HEK293T (cell line): ENCODE measurements around the gene OR10T2.
"Not testable (repeated sequence)": the region's sequence is repeated elsewhere in the genome, so short reads cannot be mapped to it uniquely, and the experiment has no call there.

Experiments used
- CTCF ChIA-PET: fragments of 350-600 bp; formaldehyde crosslinking; extraction: SDS; loops from one replicate; lab custom pipeline; 2021; ENCODE audit warnings: antibody characterized with exemption, inconsistent platforms; lab: Yijun Ruan, JAX
- POLR2A ChIA-PET: fragments of 350-600 bp; formaldehyde crosslinking; extraction: SDS; loops from one replicate; lab custom pipeline; 2020; ENCODE audit warnings: antibody characterized with exemption, inconsistent platforms; lab: Yijun Ruan, JAX
- DNase-seq: peaks from one replicate; pipeline ENCODE4 v3.0.0; 2012; ENCODE audit warnings: mixed read lengths; ENCODE audit errors: extremely low spot score
- ARNT ChIP-seq: fragments of 450-650 bp; IDR thresholded peaks from 2 replicates; pipeline ENCODE4 v1.6.1; 2017; ENCODE audit warnings: mild to moderate bottlenecking
- BHLHE40 ChIP-seq: fragments of 450-650 bp; IDR thresholded peaks from 2 replicates; pipeline ENCODE4 v1.6.1; 2016; ENCODE audit warnings: mild to moderate bottlenecking, moderate library complexity, borderline replicate concordance
- CTBP1 ChIP-seq: fragments of 450-650 bp; IDR thresholded peaks from 2 replicates; pipeline ENCODE4 v1.6.1; 2016; ENCODE audit warnings: borderline replicate concordance
- ELF4 ChIP-seq: fragments of 450-650 bp; IDR thresholded peaks from 2 replicates; pipeline ENCODE4 v1.6.1; 2017; ENCODE audit warnings: antibody characterized with exemption
- FOXA1 ChIP-seq: fragments of 450-650 bp; IDR thresholded peaks from 2 replicates; pipeline ENCODE4 v1.6.1; 2016; ENCODE audit warnings: mild to moderate bottlenecking
- FOXK2 ChIP-seq: fragments of 450-650 bp; IDR thresholded peaks from 2 replicates; pipeline ENCODE4 v1.6.1; 2016; ENCODE audit warnings: mild to moderate bottlenecking
- FOXM1 ChIP-seq: fragments of 450-650 bp; IDR thresholded peaks from 2 replicates; pipeline ENCODE4 v1.6.1; 2017; ENCODE audit warnings: mild to moderate bottlenecking, borderline replicate concordance
- HDGF ChIP-seq: fragments of 450-650 bp; IDR thresholded peaks from 2 replicates; pipeline ENCODE4 v1.6.1; 2017; ENCODE audit warnings: antibody characterized with exemption, borderline replicate concordance
- L3MBTL2 ChIP-seq: fragments of 450-650 bp; conservative IDR thresholded peaks from 2 replicates; pipeline ENCODE4 v1.6.1; 2016; ENCODE audit warnings: mild to moderate bottlenecking
- LEF1 ChIP-seq: fragments of 450-650 bp; IDR thresholded peaks from 2 replicates; pipeline ENCODE4 v1.6.1; 2017; ENCODE audit warnings: mild to moderate bottlenecking, borderline replicate concordance
- NFRKB ChIP-seq: fragments of 450-650 bp; IDR thresholded peaks from 2 replicates; pipeline ENCODE4 v1.6.1; 2016; ENCODE audit warnings: mild to moderate bottlenecking, moderate library complexity
- SP1 ChIP-seq: fragments of 450-650 bp; IDR thresholded peaks from 2 replicates; pipeline ENCODE4 v1.6.1; 2017
- SUZ12 ChIP-seq: fragments of 450-650 bp; IDR thresholded peaks from 2 replicates; pipeline ENCODE4 v1.6.1; 2016; ENCODE audit warnings: mild to moderate bottlenecking
- TARDBP ChIP-seq: fragments of 450-650 bp; IDR thresholded peaks from 2 replicates; pipeline ENCODE4 v1.6.1; 2016
- ZNF384 ChIP-seq: fragments of 450-650 bp; IDR thresholded peaks from 2 replicates; pipeline ENCODE4 v1.6.1; 2016
- TF ChIP-seq, protein P1 (sequence below): fragments of 450-650 bp; IDR thresholded peaks from 2 replicates; pipeline ENCODE4 v1.6.1; 2016

Gene OR10T2

DNA sequence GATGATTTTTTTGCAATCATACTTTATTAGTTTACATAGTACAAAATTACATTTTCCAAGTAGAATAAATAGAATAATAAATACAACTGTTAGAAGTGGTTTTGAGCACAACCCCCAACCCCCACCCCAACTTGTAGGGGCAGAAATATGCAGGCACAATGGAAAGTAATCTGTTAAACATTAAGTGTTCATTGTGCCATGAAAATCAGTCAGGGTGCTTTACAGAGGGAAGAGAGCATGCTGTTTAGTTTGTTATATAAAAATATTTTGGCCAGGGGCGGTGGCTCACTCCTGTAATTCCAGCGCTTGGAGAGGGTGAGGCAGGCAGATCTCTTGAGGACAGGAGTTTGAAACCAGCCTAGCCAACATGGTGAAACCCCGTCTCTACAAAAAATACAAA lies 2.6 kb downstream of the OR10T2 start:
- DNase-seq: no peak
- no peak for TF ChIP-seq LEF1
- no peak for TF ChIP-seq SP1
- no peak for TF ChIP-seq NFRKB
- TF ChIP-seq, protein P1, sequence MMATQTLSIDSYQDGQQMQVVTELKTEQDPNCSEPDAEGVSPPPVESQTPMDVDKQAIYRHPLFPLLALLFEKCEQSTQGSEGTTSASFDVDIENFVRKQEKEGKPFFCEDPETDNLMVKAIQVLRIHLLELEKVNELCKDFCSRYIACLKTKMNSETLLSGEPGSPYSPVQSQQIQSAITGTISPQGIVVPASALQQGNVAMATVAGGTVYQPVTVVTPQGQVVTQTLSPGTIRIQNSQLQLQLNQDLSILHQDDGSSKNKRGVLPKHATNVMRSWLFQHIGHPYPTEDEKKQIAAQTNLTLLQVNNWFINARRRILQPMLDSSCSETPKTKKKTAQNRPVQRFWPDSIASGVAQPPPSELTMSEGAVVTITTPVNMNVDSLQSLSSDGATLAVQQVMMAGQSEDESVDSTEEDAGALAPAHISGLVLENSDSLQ: no peak
- TF ChIP-seq FOXM1: no peak
- no peak for TF ChIP-seq FOXK2
- no peak for TF ChIP-seq ELF4
- TF ChIP-seq BHLHE40: no peak
- no peak for TF ChIP-seq L3MBTL2
- no peak for TF ChIP-seq TARDBP
- no peak for TF ChIP-seq CTBP1
- TF ChIP-seq ARNT: no peak
- no peak for TF ChIP-seq SUZ12
- no peak for TF ChIP-seq ZNF384
- TF ChIP-seq FOXA1: no peak
- TF ChIP-seq HDGF: no peak
- CTCF ChIA-PET: no interaction called here
- POLR2A ChIA-PET: no interaction called here

DNA sequence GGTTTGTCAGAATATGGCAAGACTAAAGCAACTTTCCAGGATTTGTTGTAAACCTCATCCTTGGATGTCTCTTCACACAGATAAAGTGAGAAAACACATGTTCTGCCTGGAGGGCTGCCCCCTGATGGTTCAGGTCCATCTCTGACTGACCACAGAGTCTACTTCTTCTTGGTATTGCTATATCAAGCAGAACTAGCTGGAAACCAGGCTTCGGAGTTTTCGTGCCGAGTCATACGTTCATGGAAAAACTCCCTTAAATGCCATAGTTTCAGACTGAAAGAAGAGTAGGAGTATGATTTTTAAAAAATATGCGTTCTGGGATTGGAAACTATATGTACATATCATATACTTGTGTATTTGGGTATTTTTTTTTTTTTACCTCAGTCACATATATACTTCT lies 5.8 kb downstream of the OR10T2 start:
- POLR2A ChIA-PET: no interaction called here
- DNase-seq: no peak
- TF ChIP-seq TARDBP: no peak
- CTCF ChIA-PET: no interaction called here

DNA sequence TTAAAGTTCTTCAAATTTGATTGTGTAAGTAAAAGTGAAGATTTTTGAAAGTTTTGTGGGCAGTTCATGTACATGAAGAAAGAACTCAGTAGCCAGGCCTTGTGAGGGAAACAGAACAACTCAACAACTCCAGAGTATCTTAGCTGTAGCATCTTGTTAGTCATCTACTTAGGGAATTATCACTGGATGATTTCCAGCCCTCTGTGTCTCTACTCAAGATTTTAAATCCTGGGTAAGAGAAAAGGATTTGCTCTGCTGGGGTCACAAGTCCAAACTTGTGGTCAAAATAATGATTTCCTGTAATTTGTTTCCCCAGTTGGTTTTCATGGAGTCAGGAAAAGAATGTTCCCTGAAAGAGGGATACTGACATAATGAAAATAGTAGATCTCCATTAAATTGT lies 8.2 kb downstream of the OR10T2 start:
- no peak for DNase-seq
- POLR2A ChIA-PET: no interaction called here
- TF ChIP-seq ELF4 (no peak), FOXK2 (no peak), ARNT (no peak), CTBP1 (no peak), SP1 (no peak), SUZ12 (no peak), NFRKB (no peak), FOXM1 (no peak), TARDBP (no peak), FOXA1 (no peak), L3MBTL2 (no peak), LEF1 (no peak), BHLHE40 (no peak), ZNF384 (no peak), HDGF (no peak)
- TF ChIP-seq, protein P1: no peak
- CTCF ChIA-PET: interaction anchor here (0.7 kb wide), 2 partner anchors 23 to 462 kb away, joined by 3 read pairs; no protein-coding TSS in a partner anchor

DNA sequence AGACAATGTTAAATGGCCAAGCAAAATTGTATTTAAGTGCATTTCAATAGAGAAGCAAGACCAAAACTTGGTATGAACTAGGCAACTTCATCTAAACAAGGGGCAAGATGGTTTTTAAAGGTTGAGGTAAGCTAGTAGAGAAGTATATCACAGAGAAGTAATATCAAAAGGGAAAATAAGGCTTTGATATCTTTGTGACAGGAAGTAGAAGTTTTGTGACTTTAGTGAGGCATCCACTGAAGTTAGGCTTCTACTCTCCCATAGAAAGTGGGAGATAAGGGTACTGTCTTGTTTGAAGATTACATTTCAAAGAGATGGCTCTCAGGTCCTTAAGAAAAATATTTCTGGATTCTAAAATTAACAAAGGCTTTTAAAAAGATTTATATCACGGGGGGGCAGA lies 8.9 kb downstream of the OR10T2 start:
- ChIA-PET POLR2A (no interaction called here), CTCF (interaction anchor here (0.7 kb wide), 2 partner anchors 24 to 462 kb away, joined by 3 read pairs; no protein-coding TSS in a partner anchor)
- no peak for DNase-seq
- TF ChIP-seq LEF1 (no peak), ARNT (no peak), SP1 (no peak), FOXA1 (no peak), ZNF384 (no peak)
- TF ChIP-seq, protein P1: no peak

DNA sequence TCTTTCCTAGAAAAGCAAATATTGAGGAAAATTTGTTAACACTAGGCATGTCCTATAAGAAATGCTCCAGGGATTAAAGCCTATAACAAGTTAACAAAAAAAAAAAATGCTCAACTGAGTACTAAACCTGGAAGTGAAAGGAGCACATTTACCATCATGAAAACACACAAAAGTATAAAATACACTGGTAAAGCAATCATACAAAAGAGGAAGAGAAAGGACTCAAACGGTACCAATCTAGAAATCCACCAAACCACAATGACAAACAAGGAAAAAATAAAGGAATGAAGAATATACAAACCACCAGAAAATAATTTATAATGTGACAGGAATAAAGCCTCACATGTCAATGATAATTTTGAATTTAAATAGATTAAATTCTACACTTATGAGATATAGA lies 24.4 kb downstream of the OR10T2 start:
- no peak for TF ChIP-seq NFRKB
- TF ChIP-seq ELF4: no peak
- no peak for TF ChIP-seq FOXM1
- TF ChIP-seq LEF1: no peak
- no peak for TF ChIP-seq BHLHE40
- TF ChIP-seq SP1: no peak
- no peak for TF ChIP-seq ZNF384
- TF ChIP-seq HDGF: no peak
- ChIA-PET POLR2A (no interaction called here), CTCF (no interaction called here)
- DNase-seq: no peak

DNA sequence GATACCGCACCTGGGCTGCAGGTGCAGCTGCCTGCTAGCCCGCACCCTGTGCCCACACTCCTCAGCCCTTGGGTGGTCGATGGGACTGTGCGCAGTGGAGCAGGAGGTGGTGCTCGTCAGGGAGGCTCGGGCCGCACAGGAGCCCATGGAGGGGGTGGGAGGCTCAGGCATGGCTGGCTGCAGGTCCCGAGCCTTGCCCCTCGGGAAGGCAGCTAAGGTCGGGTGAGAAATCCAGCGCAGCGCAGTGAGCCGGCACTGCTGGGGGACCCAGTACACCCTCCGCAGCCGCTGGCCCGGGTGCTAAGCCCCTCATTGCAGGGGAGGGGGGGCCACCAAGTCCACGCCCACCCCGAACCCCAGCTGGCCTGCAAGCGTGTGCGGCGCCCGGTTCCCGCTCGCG lies 25.2 kb downstream of the OR10T2 start:
- DNase-seq, POLR2A ChIA-PET, CTCF ChIA-PET: not testable (repeated sequence)

DNA sequence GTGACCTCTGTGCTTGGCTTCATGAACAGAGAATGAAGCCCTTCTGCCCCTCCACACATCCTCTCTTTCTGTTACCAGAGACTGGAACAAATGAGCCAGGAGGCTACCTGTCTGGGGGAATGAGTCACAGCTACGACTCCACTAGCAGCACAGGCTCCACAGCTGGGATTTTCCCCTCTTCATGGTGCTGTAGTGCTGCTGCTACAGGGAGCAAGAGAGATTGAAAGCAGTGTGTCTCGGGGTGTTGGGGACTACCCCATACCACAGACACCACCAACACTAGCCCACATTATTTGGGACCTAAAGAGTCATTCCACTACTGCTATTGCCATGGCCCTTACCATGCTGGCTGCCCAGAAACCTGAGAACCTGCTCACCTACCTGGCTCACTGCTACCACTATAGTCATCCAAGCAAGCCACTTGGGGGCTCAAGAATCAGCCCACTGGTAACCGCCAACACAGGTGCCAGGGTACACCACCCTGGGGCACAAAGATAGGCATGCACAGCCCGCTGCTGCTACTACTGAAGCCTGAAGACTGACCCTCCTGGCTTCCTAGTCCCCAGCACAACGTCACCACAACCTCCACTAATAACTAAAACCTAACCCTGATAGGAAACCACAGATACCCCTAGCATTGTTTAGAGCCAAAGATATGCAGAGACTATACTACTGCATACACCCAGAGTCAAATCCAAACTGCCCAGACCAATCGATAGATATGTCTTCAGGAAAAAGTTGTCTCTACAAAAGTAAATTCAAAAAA lies 27.9 kb downstream of the OR10T2 start:
- ChIA-PET CTCF (no interaction called here), POLR2A (no interaction called here)
- no peak for TF ChIP-seq CTBP1
- no peak for TF ChIP-seq BHLHE40
- no peak for TF ChIP-seq FOXM1
- no peak for TF ChIP-seq LEF1
- TF ChIP-seq ZNF384: no peak
- TF ChIP-seq ARNT: no peak
- TF ChIP-seq ELF4: no peak
- no peak for TF ChIP-seq SP1
- no peak for TF ChIP-seq FOXA1
- TF ChIP-seq TARDBP: no peak
- TF ChIP-seq, protein P1: no peak
- TF ChIP-seq L3MBTL2: no peak
- TF ChIP-seq NFRKB: no peak
- TF ChIP-seq FOXK2: no peak
- DNase-seq: no peak
